ENCODE data around the gene CLMP.
"Not testable (repeated sequence)": the region's sequence is repeated elsewhere in the genome, so short reads cannot be mapped to it uniquely, and the experiment has no call there.

The CLMP gene

GRCh38 chr11:123059041-123059920, 135.8 kb downstream of the CLMP start:
- peak overlapping the region; percentile 75 for H3K27ac Mint-ChIP-seq
- H3K4me1 Mint-ChIP-seq (ENCODE audit: low read depth), result peaks cover 46% of the 10 kb centered on the region
- peaks cover 75% of the 10 kb centered on the region for H3K36me3 Mint-ChIP-seq (ENCODE audit: low read depth)
- not testable (repeated sequence) for H3K9me3 Mint-ChIP-seq; H3K27me3 Mint-ChIP-seq (ENCODE audit: low read depth); DNase-seq (ENCODE audit: low spot score)
- peak overlapping the region; percentile 100 for H3K4me3 Mint-ChIP-seq

- no peak for DNase-seq (ENCODE audit: low spot score)
- Mint-ChIP-seq H3K36me3 (ENCODE audit: low read depth) (peaks cover 78% of the 10 kb centered on the region), H3K9me3 (no peaks in the 10 kb centered on the region), H3K27me3 (ENCODE audit: low read depth) (no peaks in the 10 kb centered on the region), H3K4me3 (peak overlapping the region; percentile 100), H3K4me1 (ENCODE audit: low read depth) (peaks cover 38% of the 10 kb centered on the region), H3K27ac (peak overlapping the region; percentile 77)
Measured at GRCh38 chr11:123057661-123058305, 137.3 kb downstream of the CLMP start.

GRCh38 chr11:123056835-123057491, 138.1 kb downstream of the CLMP start:
- Mint-ChIP-seq H3K27ac (peak overlapping the region; percentile 77), H3K27me3 (ENCODE audit: low read depth) (no peaks in the 10 kb centered on the region)

GRCh38 chr11:123055191-123055901, 139.7 kb downstream of the CLMP start:
- Mint-ChIP-seq H3K27ac (peak overlapping the region; percentile 77), H3K27me3 (ENCODE audit: low read depth) (no peaks in the 10 kb centered on the region), H3K36me3 (ENCODE audit: low read depth) (peaks cover 61% of the 10 kb centered on the region), H3K9me3 (no peaks in the 10 kb centered on the region), H3K4me1 (ENCODE audit: low read depth) (peaks cover 35% of the 10 kb centered on the region), H3K4me3 (no peak overlapping the region)
- no peak for DNase-seq (ENCODE audit: low spot score)

More at GRCh38 chr11:123056835-123057491, 138.1 kb downstream of the CLMP start:
- H3K9me3 Mint-ChIP-seq, result no peaks in the 10 kb centered on the region
- DNase-seq (ENCODE audit: low spot score), result no peak
- peaks cover 77% of the 10 kb centered on the region for H3K36me3 Mint-ChIP-seq (ENCODE audit: low read depth)
- peak overlapping the region; percentile 100 for H3K4me3 Mint-ChIP-seq
- peaks cover 38% of the 10 kb centered on the region for H3K4me1 Mint-ChIP-seq (ENCODE audit: low read depth)

GRCh38 chr11:123054301-123055065, 140.6 kb downstream of the CLMP start:
- DNase-seq (ENCODE audit: low spot score), result no peak
- H3K36me3 Mint-ChIP-seq (ENCODE audit: low read depth), result peaks cover 52% of the 10 kb centered on the region
- H3K9me3 Mint-ChIP-seq, result no peaks in the 10 kb centered on the region
- H3K4me1 Mint-ChIP-seq (ENCODE audit: low read depth), result peaks cover 35% of the 10 kb centered on the region
- H3K27me3 Mint-ChIP-seq (ENCODE audit: low read depth), result no peaks in the 10 kb centered on the region
- H3K4me3 Mint-ChIP-seq, result no peak overlapping the region
- H3K27ac Mint-ChIP-seq, result no peak overlapping the region

GRCh38 chr11:123052901-123053721, 141.9 kb downstream of the CLMP start:
- DNase-seq (ENCODE audit: low spot score), result no peak
- H3K36me3 Mint-ChIP-seq (ENCODE audit: low read depth), result peaks cover 38% of the 10 kb centered on the region
- H3K27ac Mint-ChIP-seq, result no peak overlapping the region
- H3K4me1 Mint-ChIP-seq (ENCODE audit: low read depth), result peaks cover 24% of the 10 kb centered on the region
- H3K9me3 Mint-ChIP-seq, result no peaks in the 10 kb centered on the region
- no peaks in the 10 kb centered on the region for H3K27me3 Mint-ChIP-seq (ENCODE audit: low read depth)
- H3K4me3 Mint-ChIP-seq, result no peak overlapping the region

GRCh38 chr11:123051634-123052033, 143.4 kb downstream of the CLMP start:
- H3K9me3 Mint-ChIP-seq, result no peaks in the 10 kb centered on the region
- DNase-seq (ENCODE audit: low spot score), result no peak
- peaks cover 23% of the 10 kb centered on the region for H3K36me3 Mint-ChIP-seq (ENCODE audit: low read depth)
- no peak overlapping the region for H3K27ac Mint-ChIP-seq
- H3K27me3 Mint-ChIP-seq (ENCODE audit: low read depth), result peaks cover 7% of the 10 kb centered on the region
- peaks cover 12% of the 10 kb centered on the region for H3K4me1 Mint-ChIP-seq (ENCODE audit: low read depth)
- H3K4me3 Mint-ChIP-seq, result no peak overlapping the region

- no peaks in the 10 kb centered on the region for H3K9me3 Mint-ChIP-seq
- H3K27me3 Mint-ChIP-seq (ENCODE audit: low read depth), result peaks cover 10% of the 10 kb centered on the region
- no peak overlapping the region for H3K27ac Mint-ChIP-seq
- peaks cover 9% of the 10 kb centered on the region for H3K4me1 Mint-ChIP-seq (ENCODE audit: low read depth)
- no peak overlapping the region for H3K4me3 Mint-ChIP-seq
- DNase-seq (ENCODE audit: low spot score), result no peak
- H3K36me3 Mint-ChIP-seq (ENCODE audit: low read depth), result peaks cover 19% of the 10 kb centered on the region
Measured at GRCh38 chr11:123051146-123051545, 143.9 kb downstream of the CLMP start.

GRCh38 chr11:123047947-123048293, 147.1 kb downstream of the CLMP start:
- Mint-ChIP-seq H3K4me3 (no peak overlapping the region), H3K27me3 (ENCODE audit: low read depth) (peaks cover 11% of the 10 kb centered on the region), H3K36me3 (ENCODE audit: low read depth) (no peaks in the 10 kb centered on the region), H3K27ac (no peak overlapping the region), H3K9me3 (no peaks in the 10 kb centered on the region), H3K4me1 (ENCODE audit: low read depth) (no peaks in the 10 kb centered on the region)
- no peak for DNase-seq (ENCODE audit: low spot score)

GRCh38 chr11:123047266-123047946, 147.6 kb downstream of the CLMP start:
- DNase-seq (ENCODE audit: low spot score), result no peak
- peaks cover 11% of the 10 kb centered on the region for H3K27me3 Mint-ChIP-seq (ENCODE audit: low read depth)
- no peaks in the 10 kb centered on the region for H3K4me1 Mint-ChIP-seq (ENCODE audit: low read depth)
- H3K27ac Mint-ChIP-seq, result no peak overlapping the region
- H3K4me3 Mint-ChIP-seq, result no peak overlapping the region
- H3K9me3 Mint-ChIP-seq, result no peaks in the 10 kb centered on the region
- H3K36me3 Mint-ChIP-seq (ENCODE audit: low read depth), result no peaks in the 10 kb centered on the region

GRCh38 chr11:123046473-123047259, 148.4 kb downstream of the CLMP start:
- H3K36me3 Mint-ChIP-seq (ENCODE audit: low read depth), result no peaks in the 10 kb centered on the region
- no peak for DNase-seq (ENCODE audit: low spot score)
- H3K27ac Mint-ChIP-seq, result no peak overlapping the region
- no peaks in the 10 kb centered on the region for H3K9me3 Mint-ChIP-seq
- no peaks in the 10 kb centered on the region for H3K4me1 Mint-ChIP-seq (ENCODE audit: low read depth)
- H3K4me3 Mint-ChIP-seq, result no peak overlapping the region
- H3K27me3 Mint-ChIP-seq (ENCODE audit: low read depth), result peaks cover 11% of the 10 kb centered on the region

Measured in T-helper 2 cell treated with Interferon-gamma antibody and Interleukin-4, amounts not matched to agents 5 μg/mL and 100 μg/mL, for 36 hours (primary cell).